ENCODE results near the gene PDIA2.

DNA sequence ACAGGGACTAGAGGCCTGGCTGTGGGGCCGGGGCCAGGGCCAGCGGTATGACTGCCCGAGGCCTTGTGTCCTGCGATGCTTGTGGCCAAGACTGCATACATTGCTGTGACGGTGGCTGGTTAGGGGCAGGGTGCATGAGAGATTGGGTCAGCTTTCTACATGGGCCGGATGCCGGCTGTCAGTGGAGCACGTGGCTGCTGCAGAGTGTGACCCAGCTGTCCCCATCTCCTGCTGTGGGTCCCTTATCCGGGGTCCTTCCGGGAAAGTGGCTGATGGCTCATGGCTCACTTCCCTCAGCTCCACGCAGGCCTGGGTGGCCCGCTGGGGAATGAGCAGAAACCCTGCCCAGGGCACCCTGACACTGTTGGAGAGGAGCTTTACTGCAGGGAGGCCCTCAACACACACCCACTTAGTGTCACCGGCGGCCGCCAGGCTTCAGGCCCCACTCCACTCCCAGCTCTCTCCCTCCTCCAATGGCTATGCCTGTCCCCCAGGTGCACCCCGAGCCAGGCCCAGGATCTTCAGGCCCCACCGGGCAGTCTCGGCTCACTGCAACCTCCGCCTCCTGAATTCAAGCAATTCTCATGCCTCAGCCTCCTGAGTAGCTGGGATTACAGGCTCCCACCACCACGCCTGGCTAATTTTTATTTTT, 6.4 kb upstream of the PDIA2 start:
- TF ChIP-seq BACH2 (CRISPR knock-in tag; IDR thresholded peaks at IDR 0.05; ENCODE audit: borderline replicate concordance) (no peak), ESRRG (CRISPR knock-in tag; IDR thresholded peaks at IDR 0.05) (no peak), ARNTL (CRISPR knock-in tag; IDR thresholded peaks at IDR 0.05; ENCODE audit: borderline replicate concordance, low read depth) (no peak)

Measured in SK-N-SH treated with all-trans-retinoic acid at 6 μM for 48 hours (cell line).